ENCODE data around the gene NDUFAF8. TPM values are rescaled to one million over a fixed set of nuclear protein-coding genes. Genes with fewer than 3 reads are reported as not detected.

NDUFAF8 gene
- total and polyA plus RNA-seq, 10 of the 15 experiments (the other 5 are each of a cell fraction or from before 2014, with no cell fraction given) = 22.0 to 307 (median 106) TPM

GRCh38 chr17:81265576-81265975, 26.5 kb downstream of the NDUFAF8 start:
- Histone ChIP-seq H3K4me1 (ENCODE audit: control insufficient read depth, insufficient read depth, low read length) (no peaks in the 10 kb centered on the region), H3K36me3 (ENCODE audit: control insufficient read depth in 2 of 2, insufficient read depth in 2 of 2, low read length in 1 of 2) (peaks cover 7 to 11% of the 10 kb centered on the region in 2 experiments), H3K9ac (ENCODE audit: control insufficient read depth, insufficient read depth, low read length) (no peak overlapping the region), H2AFZ (ENCODE audit: control insufficient read depth, low read depth, low read length) (no peak overlapping the region), H3K4me2 (ENCODE audit: control insufficient read depth, insufficient read depth) (no peak overlapping the region), H3K9me3 (replicated peaks; ENCODE audit: control insufficient read depth, insufficient read depth, low read length) (no peaks in the 10 kb centered on the region), H3K4me3 (no peak overlapping the region), H4K20me1 (ENCODE audit: control insufficient read depth, insufficient read depth) (no peaks in the 10 kb centered on the region), H3K79me2 (ENCODE audit: control insufficient read depth, insufficient read depth, low read length) (no peaks in the 10 kb centered on the region), H3K27ac (ENCODE audit: control insufficient read depth, insufficient read depth) (no peak overlapping the region), H3K27me3 (replicated peaks in 1 of 2; ENCODE audit: control insufficient read depth in 2 of 2, insufficient read depth in 2 of 2, low read length in 1 of 2) (no peaks in the 10 kb centered on the region)
- FAIRE-seq (no peak), DNase-seq (ENCODE audit: low read depth, low spot score) (no peak), ATAC-seq (no peak)
- ChIA-PET SMC1A (ENCODE audit: uncharacterized antibody, unreplicated experiment) (no interaction called here), POLR2A (no interaction called here), RAD21 (ENCODE audit: unreplicated experiment) (no interaction called here), CTCF (no interaction called here)
- no peak for TF ChIP-seq SREBF2 (IDR thresholded peaks at IDR 0.05; ENCODE audit: low read length)
- no TSS peak for BruUV-seq (replicated peaks)
- in situ Hi-C loops (cut with MboI) = no loop called here
- intact Hi-C loops (cut with micrococcal nuclease; ENCODE audit: unreplicated experiment) = no loop called here
- 97% methylated on average over 22 of the region's 22 CpGs for whole genome bisulfite sequencing (ENCODE audit: insufficient coverage, insufficient replicate concordance, low lambda C conversion rate, missing lambda C conversion rate)

- RAD21 ChIA-PET (ENCODE audit: unreplicated experiment) = no interaction called here
- 93% methylated on average over 6 of the region's 6 CpGs for WGBS (ENCODE audit: insufficient coverage, insufficient replicate concordance, low lambda C conversion rate, missing lambda C conversion rate)
- in situ Hi-C loops (cut with MboI) = no loop called here
- Histone ChIP-seq H3K9ac (ENCODE audit: control insufficient read depth, insufficient read depth, low read length) (no peak overlapping the region), H3K4me2 (ENCODE audit: control insufficient read depth, insufficient read depth) (no peak overlapping the region), H3K27me3 (replicated peaks in 1 of 2; ENCODE audit: control insufficient read depth in 2 of 2, insufficient read depth in 2 of 2, low read length in 1 of 2) (no peaks in the 10 kb centered on the region), H3K27ac (ENCODE audit: control insufficient read depth, insufficient read depth) (no peak overlapping the region), H4K20me1 (ENCODE audit: control insufficient read depth, insufficient read depth) (no peaks in the 10 kb centered on the region), H2AFZ (ENCODE audit: control insufficient read depth, low read depth, low read length) (no peak overlapping the region), H3K9me3 (replicated peaks; ENCODE audit: control insufficient read depth, insufficient read depth, low read length) (no peaks in the 10 kb centered on the region), H3K79me2 (ENCODE audit: control insufficient read depth, insufficient read depth, low read length) (no peaks in the 10 kb centered on the region), H3K4me3 (no peak overlapping the region), H3K36me3 (ENCODE audit: control insufficient read depth in 2 of 2, insufficient read depth in 2 of 2, low read length in 1 of 2) (peaks cover 6 to 10% of the 10 kb centered on the region in 2 experiments), H3K4me1 (ENCODE audit: control insufficient read depth, insufficient read depth, low read length) (no peaks in the 10 kb centered on the region)
- BruUV-seq (replicated peaks) = no TSS peak
- ATAC-seq = no peak
- SMC1A ChIA-PET (ENCODE audit: uncharacterized antibody, unreplicated experiment) = no interaction called here
- CTCF ChIA-PET = interaction anchor here (0.5 to 0.7 kb wide), 2 partner anchors 28 to 144 kb away, joined by 3 read pairs; no protein-coding TSS in a partner anchor
- POLR2A ChIA-PET = no interaction called here
- intact Hi-C loops (cut with micrococcal nuclease; ENCODE audit: unreplicated experiment) = no loop called here
- DNase-seq (ENCODE audit: low read depth, low spot score) = no peak
- TF ChIP-seq RAD21 (IDR thresholded peaks at IDR 0.05; ENCODE audit: insufficient read depth, low read depth, low read length) = no peak
- no peak for TF ChIP-seq HDGF (IDR thresholded peaks at IDR 0.05)
- TF ChIP-seq RAD51 (IDR thresholded peaks at IDR 0.05) = no peak
- no peak for TF ChIP-seq MAX (IDR thresholded peaks at IDR 0.05; ENCODE audit: low read depth, low read length)
- TF ChIP-seq STAT3 (IDR thresholded peaks at IDR 0.05; ENCODE audit: low read depth, low read length) = no peak
- no peak for TF ChIP-seq NFIC (IDR thresholded peaks at IDR 0.05; ENCODE audit: low read depth, low read length)
- TF ChIP-seq MEF2B (IDR thresholded peaks at IDR 0.05; ENCODE audit: partially characterized antibody, poor library complexity, severe bottlenecking) = no peak
- no peak for TF ChIP-seq DPF2 (IDR thresholded peaks at IDR 0.05)
- TF ChIP-seq CHD1 (IDR thresholded peaks at IDR 0.05; ENCODE audit: low read depth, low read length) = no peak
- TF ChIP-seq PML (IDR thresholded peaks at IDR 0.05; ENCODE audit: low read length) = no peak
- TF ChIP-seq SMAD5 (IDR thresholded peaks at IDR 0.05; ENCODE audit: low read depth) = no peak
- no peak for TF ChIP-seq GATAD2B (conservative IDR thresholded peaks at IDR 0.05; ENCODE audit: low read depth)
- no peak for FAIRE-seq
These were observed 28.4 kb downstream of the NDUFAF8 start for GRCh38 chr17:81267390-81268067.

Data from GM12878 (cell line).